ENCODE data around the gene MSX2. TPM values are rescaled to one million over a fixed set of nuclear protein-coding genes. Genes with fewer than 3 reads are reported as not detected.
"Not testable (repeated sequence)": the region's sequence is repeated elsewhere in the genome, so short reads cannot be mapped to it uniquely, and the experiment has no call there.

Gene MSX2
- total and polyA plus RNA-seq, 9 donors = 0.27 to 1.5 (median 0.73) TPM

DNA sequence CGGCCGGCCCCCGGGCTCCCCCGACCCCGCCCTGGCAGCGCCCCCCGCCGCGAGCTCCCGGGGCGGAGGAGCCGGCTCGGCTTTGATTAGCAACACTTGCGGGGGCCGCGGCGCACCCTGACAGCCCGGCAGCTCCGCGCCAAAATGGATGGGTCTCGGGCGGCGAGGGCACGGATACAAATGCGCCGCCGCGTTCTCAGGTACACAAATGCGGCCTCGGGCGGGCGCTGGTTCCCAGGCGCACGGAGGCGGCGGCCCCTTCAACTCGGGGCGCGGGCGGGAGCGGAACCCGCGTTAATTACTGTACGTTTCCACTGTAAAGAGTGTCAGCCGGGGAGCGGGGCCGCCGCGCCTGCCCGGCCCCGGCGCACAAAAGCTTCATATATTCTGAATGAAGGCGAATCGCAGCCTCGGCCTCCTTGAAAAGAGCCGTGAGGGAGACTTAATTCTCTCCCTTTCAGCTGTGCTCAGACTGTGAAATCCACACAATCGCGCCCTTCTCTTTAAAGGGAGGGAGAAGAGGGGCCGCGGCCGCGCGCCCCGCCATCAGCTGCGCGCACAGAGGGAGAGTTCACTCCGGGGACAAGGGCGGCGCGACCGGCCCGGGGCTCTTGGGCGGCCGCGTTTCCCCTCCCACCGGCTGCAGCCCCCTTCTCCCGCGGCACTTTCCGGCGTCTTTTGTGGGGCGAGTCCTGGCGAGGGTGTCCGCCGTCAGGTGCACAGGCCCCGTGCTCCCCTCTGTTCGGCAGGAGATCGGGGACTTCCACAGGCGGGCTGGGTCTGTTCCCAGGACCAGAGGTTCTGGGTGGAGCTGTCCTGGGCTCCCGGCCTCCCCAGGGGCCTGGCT, 27.0 kb downstream of the MSX2 start:
- H3K9me3 ChIP-seq (replicated peaks; ENCODE audit: control insufficient read depth, low read depth, low read length) = no peaks in the 10 kb centered on the region
- peaks cover 58% of the 10 kb centered on the region for H3K27me3 ChIP-seq (ENCODE audit: control insufficient read depth, insufficient read depth, low read length)
- peak; percentile 26 for DNase-seq
- under 1% methylated on average over 75 of the region's 89 CpGs for WGBS (ENCODE audit: insufficient coverage)
- H3K4me3 ChIP-seq (ENCODE audit: low read length) = peak overlapping the region; percentile 29
- H3K27ac ChIP-seq (ENCODE audit: low read length) = no peak overlapping the region
- no peaks in the 10 kb centered on the region for H3K36me3 ChIP-seq (ENCODE audit: control insufficient read depth, insufficient read depth, low read length)
- H3K4me1 ChIP-seq (ENCODE audit: control insufficient read depth, insufficient read depth, low read length) = no peaks in the 10 kb centered on the region

- Histone ChIP-seq H3K27me3 (ENCODE audit: control insufficient read depth, insufficient read depth, low read length) (peaks cover 51% of the 10 kb centered on the region), H3K36me3 (ENCODE audit: control insufficient read depth, insufficient read depth, low read length) (no peaks in the 10 kb centered on the region), H3K9me3 (replicated peaks; ENCODE audit: control insufficient read depth, low read depth, low read length) (no peaks in the 10 kb centered on the region), H3K27ac (ENCODE audit: low read length) (no peak overlapping the region), H3K4me3 (ENCODE audit: low read length) (no peak overlapping the region), H3K4me1 (ENCODE audit: control insufficient read depth, insufficient read depth, low read length) (no peaks in the 10 kb centered on the region)
- DNase-seq = no peak
- WGBS (ENCODE audit: insufficient coverage) = no CpG with 5 or more reads among the region's 5 CpGs
Measured at GRCh38 chr5:174752121-174752520, 27.7 kb downstream of the MSX2 start.

- Histone ChIP-seq H3K4me3 (ENCODE audit: low read length) (no peak overlapping the region), H3K4me1 (ENCODE audit: control insufficient read depth, insufficient read depth, low read length) (no peaks in the 10 kb centered on the region), H3K27ac (ENCODE audit: low read length) (no peak overlapping the region), H3K9me3 (replicated peaks; ENCODE audit: control insufficient read depth, low read depth, low read length) (no peaks in the 10 kb centered on the region), H3K36me3 (ENCODE audit: control insufficient read depth, insufficient read depth, low read length) (no peaks in the 10 kb centered on the region), H3K27me3 (ENCODE audit: control insufficient read depth, insufficient read depth, low read length) (peaks cover 36% of the 10 kb centered on the region)
- no peak for DNase-seq
- no CpG with 5 or more reads among the region's 2 CpGs for WGBS (ENCODE audit: insufficient coverage)
Measured at GRCh38 chr5:174755106-174755505, 30.7 kb downstream of the MSX2 start.

DNA sequence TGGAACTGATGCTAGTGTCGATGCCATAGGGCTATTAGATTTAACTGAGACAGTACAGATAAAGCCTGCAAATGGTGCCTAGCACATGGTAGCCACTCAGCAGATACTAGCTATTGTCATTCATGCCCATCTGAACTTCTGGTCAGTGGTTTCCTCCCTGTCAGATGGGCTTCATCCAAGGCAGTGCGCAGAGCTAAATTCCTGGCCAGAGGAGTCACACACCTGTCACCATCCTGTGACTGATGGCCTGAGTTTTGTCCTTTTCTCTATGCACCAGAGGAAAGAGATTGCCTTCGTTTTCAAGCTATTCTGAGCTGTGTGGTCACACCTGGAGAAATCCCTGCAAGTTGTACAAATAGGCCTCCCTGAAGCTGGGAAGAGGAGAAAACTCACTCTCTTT, 34.7 kb downstream of the MSX2 start:
- no peak overlapping the region for H3K4me3 ChIP-seq (ENCODE audit: low read length)
- no peak for DNase-seq
- no peak overlapping the region for H3K27ac ChIP-seq (ENCODE audit: low read length)
- WGBS (ENCODE audit: insufficient coverage) = 95% methylated on average over 2 of the region's 3 CpGs
- H3K36me3 ChIP-seq (ENCODE audit: control insufficient read depth, insufficient read depth, low read length) = no peaks in the 10 kb centered on the region
- H3K9me3 ChIP-seq (replicated peaks; ENCODE audit: control insufficient read depth, low read depth, low read length) = no peaks in the 10 kb centered on the region
- H3K4me1 ChIP-seq (ENCODE audit: control insufficient read depth, insufficient read depth, low read length) = no peaks in the 10 kb centered on the region
- peaks cover 8% of the 10 kb centered on the region for H3K27me3 ChIP-seq (ENCODE audit: control insufficient read depth, insufficient read depth, low read length)

DNA sequence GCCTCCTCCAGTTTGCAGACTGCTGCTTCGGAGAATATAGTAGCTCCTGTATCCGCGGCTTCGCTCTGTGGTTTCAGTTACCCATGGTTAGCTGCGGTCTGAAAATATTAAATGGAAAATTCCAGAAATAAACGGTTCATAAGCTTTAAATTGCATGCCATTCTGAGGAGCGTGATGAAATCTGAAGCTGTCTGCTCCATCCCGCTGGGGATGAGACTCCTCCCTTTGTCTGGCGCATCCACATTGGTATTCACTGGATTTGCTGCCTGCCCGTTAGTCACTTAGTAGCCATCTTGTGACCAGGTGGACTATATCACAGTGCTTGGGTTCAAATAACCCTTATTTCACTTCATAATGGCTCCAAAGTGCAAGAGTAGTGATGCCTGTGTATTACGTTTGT, 36.3 kb downstream of the MSX2 start:
- no peaks in the 10 kb centered on the region for H3K9me3 ChIP-seq (replicated peaks; ENCODE audit: control insufficient read depth, low read depth, low read length)
- H3K4me3 ChIP-seq (ENCODE audit: low read length) = no peak overlapping the region
- no peaks in the 10 kb centered on the region for H3K4me1 ChIP-seq (ENCODE audit: control insufficient read depth, insufficient read depth, low read length)
- no peak overlapping the region for H3K27ac ChIP-seq (ENCODE audit: low read length)
- no peaks in the 10 kb centered on the region for H3K36me3 ChIP-seq (ENCODE audit: control insufficient read depth, insufficient read depth, low read length)
- DNase-seq = no peak
- peaks cover 12% of the 10 kb centered on the region for H3K27me3 ChIP-seq (ENCODE audit: control insufficient read depth, insufficient read depth, low read length)
- WGBS (ENCODE audit: insufficient coverage) = 72% methylated on average over 9 of the region's 11 CpGs

GRCh38 chr5:174761341-174761740, 37.0 kb downstream of the MSX2 start:
- WGBS (ENCODE audit: insufficient coverage) = no CpG with 5 or more reads among the region's 2 CpGs
- H3K36me3 ChIP-seq (ENCODE audit: control insufficient read depth, insufficient read depth, low read length); DNase-seq; H3K4me1 ChIP-seq (ENCODE audit: control insufficient read depth, insufficient read depth, low read length); H3K9me3 ChIP-seq (replicated peaks; ENCODE audit: control insufficient read depth, low read depth, low read length); H3K27ac ChIP-seq (ENCODE audit: low read length); H3K4me3 ChIP-seq (ENCODE audit: low read length): not testable (repeated sequence)
- peaks cover 12% of the 10 kb centered on the region for H3K27me3 ChIP-seq (ENCODE audit: control insufficient read depth, insufficient read depth, low read length)

DNA sequence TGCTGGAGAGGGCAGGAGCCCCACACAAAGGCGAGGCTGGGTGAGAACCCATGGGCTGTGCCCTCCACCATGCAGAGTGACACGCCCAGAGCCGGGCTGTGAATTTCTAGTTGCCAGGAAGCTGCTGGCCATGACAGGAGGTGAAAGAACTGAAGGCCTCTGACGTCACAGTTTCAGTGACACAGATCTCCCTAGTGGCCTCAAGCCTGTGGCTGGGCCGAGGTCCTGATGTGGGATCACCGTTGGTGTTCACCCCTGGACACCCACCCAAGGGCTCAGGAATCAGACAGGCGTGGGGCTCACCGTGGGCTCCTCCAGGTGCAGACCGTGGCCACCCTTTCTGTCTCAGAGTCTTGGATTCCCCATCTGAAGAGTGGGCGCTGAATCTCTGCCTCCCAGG, 39.9 kb downstream of the MSX2 start:
- no peak overlapping the region for H3K4me3 ChIP-seq (ENCODE audit: low read length)
- no peaks in the 10 kb centered on the region for H3K4me1 ChIP-seq (ENCODE audit: control insufficient read depth, insufficient read depth, low read length)
- H3K9me3 ChIP-seq (replicated peaks; ENCODE audit: control insufficient read depth, low read depth, low read length) = no peaks in the 10 kb centered on the region
- WGBS (ENCODE audit: insufficient coverage) = 60% methylated on average over 3 of the region's 10 CpGs
- H3K36me3 ChIP-seq (ENCODE audit: control insufficient read depth, insufficient read depth, low read length) = no peaks in the 10 kb centered on the region
- no peak overlapping the region for H3K27ac ChIP-seq (ENCODE audit: low read length)
- H3K27me3 ChIP-seq (ENCODE audit: control insufficient read depth, insufficient read depth, low read length) = peaks cover 10% of the 10 kb centered on the region
- DNase-seq = no peak

DNA sequence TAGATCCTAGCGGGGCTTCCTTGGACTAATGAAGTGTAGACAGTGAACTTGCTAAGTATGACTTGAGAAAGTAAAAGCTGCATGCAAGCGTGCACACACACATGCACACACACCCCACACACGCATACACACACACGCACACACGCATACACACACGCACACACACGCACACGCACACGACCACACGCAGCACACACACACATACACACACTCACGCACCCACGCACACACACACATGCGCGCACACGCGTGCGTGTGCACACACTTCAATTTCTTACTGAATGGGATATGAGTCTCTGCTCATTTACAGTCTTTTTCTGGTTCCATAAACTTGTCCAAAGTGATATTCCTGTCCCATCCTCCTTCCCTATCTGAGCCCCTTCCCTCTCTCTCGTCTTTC, 41.2 kb downstream of the MSX2 start:
- Histone ChIP-seq H3K36me3 (ENCODE audit: control insufficient read depth, insufficient read depth, low read length) (no peaks in the 10 kb centered on the region), H3K27me3 (ENCODE audit: control insufficient read depth, insufficient read depth, low read length) (peaks cover 9% of the 10 kb centered on the region), H3K9me3 (replicated peaks; ENCODE audit: control insufficient read depth, low read depth, low read length) (no peaks in the 10 kb centered on the region), H3K4me1 (ENCODE audit: control insufficient read depth, insufficient read depth, low read length) (no peaks in the 10 kb centered on the region), H3K4me3 (ENCODE audit: low read length) (no peak overlapping the region), H3K27ac (ENCODE audit: low read length) (no peak overlapping the region)
- no peak for DNase-seq
- 80% methylated on average over 12 of the region's 18 CpGs for whole genome bisulfite sequencing (ENCODE audit: insufficient coverage)

- Histone ChIP-seq H3K36me3 (ENCODE audit: control insufficient read depth, insufficient read depth, low read length) (no peaks in the 10 kb centered on the region), H3K27me3 (ENCODE audit: control insufficient read depth, insufficient read depth, low read length) (peaks cover 6% of the 10 kb centered on the region), H3K4me1 (ENCODE audit: control insufficient read depth, insufficient read depth, low read length) (no peaks in the 10 kb centered on the region), H3K9me3 (replicated peaks; ENCODE audit: control insufficient read depth, low read depth, low read length) (no peaks in the 10 kb centered on the region), H3K27ac (ENCODE audit: low read length) (no peak overlapping the region), H3K4me3 (ENCODE audit: low read length) (no peak overlapping the region)
- WGBS (ENCODE audit: insufficient coverage) = 0% methylated on average over 1 of the region's 4 CpGs
- no peak for DNase-seq
Measured at GRCh38 chr5:174767670-174768069, 43.3 kb downstream of the MSX2 start.

GRCh38 chr5:174769005-174769404, 44.6 kb downstream of the MSX2 start:
- no peak overlapping the region for H3K27ac ChIP-seq (ENCODE audit: low read length)
- DNase-seq = no peak
- no peak overlapping the region for H3K4me3 ChIP-seq (ENCODE audit: low read length)
- 88% methylated on average over 1 of the region's 4 CpGs for WGBS (ENCODE audit: insufficient coverage)
- H3K36me3 ChIP-seq (ENCODE audit: control insufficient read depth, insufficient read depth, low read length) = no peaks in the 10 kb centered on the region
- H3K9me3 ChIP-seq (replicated peaks; ENCODE audit: control insufficient read depth, low read depth, low read length) = no peaks in the 10 kb centered on the region
- no peaks in the 10 kb centered on the region for H3K4me1 ChIP-seq (ENCODE audit: control insufficient read depth, insufficient read depth, low read length)
- H3K27me3 ChIP-seq (ENCODE audit: control insufficient read depth, insufficient read depth, low read length) = peaks cover 11% of the 10 kb centered on the region
